Skeletal muscle satellite cell (primary cell): Measurements from ENCODE around the gene TDRD12. TPM values are rescaled to one million over a fixed set of nuclear protein-coding genes. Genes with fewer than 3 reads are reported as not detected.

Source experiments
- H3K27me3 ChIP-seq: 2 replicates; pipeline ENCODE4 v1.7.0; 2013; ENCODE audit warnings: low read length; ENCODE audit not compliant: control insufficient read depth, insufficient read depth
- H3K36me3 ChIP-seq: 2 replicates; pipeline ENCODE4 v1.7.0; 2013; ENCODE audit warnings: mild to moderate bottlenecking, control low read depth, low read length; ENCODE audit not compliant: insufficient read depth
- H3K4me1 ChIP-seq: 2 replicates; pipeline ENCODE4 v1.7.0; 2013; ENCODE audit warnings: low read length; ENCODE audit not compliant: control insufficient read depth, insufficient read depth
- H3K4me2 ChIP-seq: 2 replicates; pipeline ENCODE4 v1.7.0; 2013; ENCODE audit warnings: mild to moderate bottlenecking, low read length
- H3K4me3 ChIP-seq: 2 replicates; pipeline ENCODE4 v1.7.0; 2013; ENCODE audit warnings: low read length
- H3K9ac ChIP-seq: 2 replicates; pipeline ENCODE4 v1.7.0; 2013; ENCODE audit warnings: mild to moderate bottlenecking, low read depth, low read length, moderate library complexity
- H3K9me3 ChIP-seq: replicated peaks from 2 replicates; pipeline ENCODE4 v1.7.0; 2013; ENCODE audit warnings: mild to moderate bottlenecking, control low read depth, low read length
- small RNA-seq: library from RNA; depleted of rRNA; stranded (forward); fragments of <200 nt; gene quantifications from one replicate; pipeline ENCODE3, GENCODE V24; 2012

TDRD12 gene

DNA sequence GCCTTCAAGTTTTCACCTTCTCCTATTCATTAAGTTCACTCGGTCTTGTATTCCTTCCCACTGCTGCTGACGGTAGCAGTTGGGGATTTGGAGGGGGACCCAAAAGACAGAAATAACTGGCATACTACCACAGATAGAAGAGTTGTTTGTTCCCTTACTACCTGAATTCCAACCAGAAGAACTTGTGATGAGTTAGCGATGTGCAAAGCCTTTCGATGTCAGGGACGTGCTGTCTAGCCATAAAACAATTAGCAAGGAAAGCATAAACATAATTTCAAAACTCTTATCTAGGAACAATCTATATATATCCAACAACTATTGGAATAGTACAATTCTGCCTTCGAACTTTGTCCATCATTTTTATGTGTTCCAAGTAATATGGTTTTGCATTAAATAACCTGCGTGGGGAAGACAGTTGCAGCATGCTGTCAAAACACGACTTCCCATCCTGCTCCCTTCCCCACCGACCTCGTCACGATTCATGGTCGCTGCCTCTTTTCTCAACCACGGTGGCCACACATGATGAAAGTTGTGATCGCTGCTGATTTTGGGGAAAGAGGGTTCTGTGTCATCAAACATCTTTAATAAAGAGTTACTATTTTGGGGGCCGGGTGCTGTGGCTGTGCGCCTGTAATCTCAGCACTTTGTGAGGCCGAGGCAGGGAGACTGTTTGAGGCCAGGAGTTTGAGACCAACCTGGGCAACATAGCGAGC is 153.8 kb downstream of the TDRD12 start:
- no peaks in the 10 kb centered on the region for H3K9me3 ChIP-seq
- H3K9ac ChIP-seq: no peak overlapping the region
- H3K4me3 ChIP-seq: no peak overlapping the region
- no peaks in the 10 kb centered on the region for H3K36me3 ChIP-seq
- H3K4me1 ChIP-seq: peaks cover 6% of the 10 kb centered on the region
- no peaks in the 10 kb centered on the region for H3K27me3 ChIP-seq
- H3K4me2 ChIP-seq: no peak overlapping the region

- Histone ChIP-seq H3K27me3 (no peaks in the 10 kb centered on the region), H3K9me3 (no peaks in the 10 kb centered on the region), H3K4me2 (no peak overlapping the region), H3K4me3 (no peak overlapping the region), H3K9ac (no peak overlapping the region), H3K36me3 (no peaks in the 10 kb centered on the region), H3K4me1 (peaks cover 6% of the 10 kb centered on the region)
Measured at GRCh38 chr19:32874605-32875004, 155.0 kb downstream of the TDRD12 start.

GRCh38 chr19:32875428-32875827 is 155.9 kb downstream of the TDRD12 start:
- peaks cover 6% of the 10 kb centered on the region for H3K4me1 ChIP-seq
- no peaks in the 10 kb centered on the region for H3K9me3 ChIP-seq
- no peak overlapping the region for H3K4me2 ChIP-seq
- no peaks in the 10 kb centered on the region for H3K27me3 ChIP-seq
- no peaks in the 10 kb centered on the region for H3K36me3 ChIP-seq
- no peak overlapping the region for H3K4me3 ChIP-seq
- H3K9ac ChIP-seq: no peak overlapping the region

GRCh38 chr19:32876236-32876918 is 156.8 kb downstream of the TDRD12 start:
- Histone ChIP-seq H3K4me2 (no peak overlapping the region), H3K36me3 (no peaks in the 10 kb centered on the region), H3K4me3 (no peak overlapping the region), H3K4me1 (peaks cover 6% of the 10 kb centered on the region), H3K27me3 (no peaks in the 10 kb centered on the region), H3K9ac (no peak overlapping the region), H3K9me3 (no peaks in the 10 kb centered on the region)

DNA sequence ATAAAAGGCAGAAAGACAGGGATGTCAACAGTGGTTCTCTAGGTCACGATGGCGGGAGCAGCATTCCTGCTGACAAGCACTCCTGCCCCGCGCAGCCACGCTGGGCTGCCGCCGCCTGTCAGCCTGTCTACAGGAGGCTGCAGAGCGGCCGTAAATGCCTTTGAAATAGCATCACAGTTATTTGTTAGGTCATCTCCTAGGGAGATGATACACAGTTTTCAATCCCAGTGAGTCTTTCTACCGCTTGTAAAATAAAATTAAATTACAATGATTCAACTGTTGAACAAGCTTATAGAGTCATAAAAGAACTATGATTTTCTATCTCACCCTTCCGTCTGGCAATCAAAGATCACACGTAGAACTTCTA is 157.3 kb downstream of the TDRD12 start:
- Histone ChIP-seq H3K4me2 (no peak overlapping the region), H3K27me3 (no peaks in the 10 kb centered on the region), H3K36me3 (no peaks in the 10 kb centered on the region), H3K4me3 (no peak overlapping the region), H3K9me3 (no peaks in the 10 kb centered on the region), H3K9ac (no peak overlapping the region), H3K4me1 (peaks cover 6% of the 10 kb centered on the region)

Small RNAs within 50 kb of the gene (small RNA-seq; reads per million reads assigned to genes)
- gene RN7SKP22: not detected
